NCI-H2029 (cell line): Measurements from ENCODE around the gene HRG.
"Not testable (repeated sequence)": the region's sequence is repeated elsewhere in the genome, so short reads cannot be mapped to it uniquely, and the experiment has no call there.

Experiments
- DNase-seq: peaks from one replicate; lab custom pipeline; 2025; lab: John Stamatoyannopoulos, UW

The HRG gene

DNA sequence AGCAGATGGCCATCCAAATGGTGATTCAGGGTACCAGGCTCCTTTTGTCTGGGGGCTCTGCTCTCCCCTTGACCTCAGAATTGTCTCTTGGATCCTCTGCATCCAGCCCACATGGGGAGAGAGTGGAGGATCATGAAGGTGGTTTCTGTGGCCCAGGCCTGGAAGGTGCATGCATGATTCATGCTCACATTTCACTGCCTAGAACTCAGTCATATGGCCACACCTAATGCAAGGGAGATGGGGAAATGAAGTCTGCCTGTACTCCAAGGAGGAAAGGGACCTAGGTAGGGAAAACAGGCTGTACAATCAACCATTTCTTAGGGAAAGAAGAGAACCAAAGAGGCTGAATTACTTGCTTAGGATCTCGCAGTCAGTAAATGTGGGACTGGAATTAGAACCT is 15.1 kb downstream of the HRG start:
- no peak for DNase-seq

DNA sequence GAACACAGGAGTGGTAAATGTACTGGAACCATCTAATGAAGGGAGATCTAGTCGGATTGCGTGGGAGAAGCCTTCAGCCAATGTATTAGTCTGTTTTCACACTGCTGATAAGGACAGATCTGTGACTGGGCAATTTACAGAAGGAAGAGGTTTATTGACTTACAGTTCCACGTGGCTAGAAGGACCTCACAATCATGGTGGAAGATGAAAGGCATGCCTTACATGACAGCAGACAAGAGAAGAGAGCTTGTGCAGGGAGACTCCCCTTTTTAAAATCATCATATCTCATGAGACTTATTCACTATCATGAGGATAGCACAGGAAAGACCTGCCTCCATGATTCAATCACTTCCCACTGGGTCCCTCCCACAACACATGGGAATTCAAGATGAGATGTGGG is 17.0 kb downstream of the HRG start:
- DNase-seq = no peak

DNA sequence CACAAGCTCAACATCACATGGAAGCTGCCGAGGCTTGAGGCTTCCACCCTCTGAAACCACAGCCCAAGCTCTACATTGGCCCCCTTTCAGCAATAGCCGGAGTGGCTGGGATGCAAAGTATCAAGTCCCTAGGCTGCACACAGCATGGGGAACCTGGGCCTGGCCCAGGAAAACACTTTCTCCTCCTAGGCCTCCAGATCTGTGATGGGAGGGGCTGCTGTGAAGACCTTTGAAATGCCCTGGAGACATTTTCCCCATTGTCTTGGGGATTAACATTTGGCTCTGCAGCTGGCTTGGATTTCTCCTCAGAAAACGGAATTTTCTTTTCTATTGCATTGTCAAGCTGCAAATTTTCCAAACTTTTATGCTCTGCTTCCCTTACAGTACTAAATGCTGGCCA is 18.2 kb downstream of the HRG start:
- no peak for DNase-seq

- DNase-seq = not testable (repeated sequence)
These were observed 20.7 kb downstream of the HRG start for GRCh38 chr3:186686475-186686874.

GRCh38 chr3:186687120-186687651 is 21.4 kb downstream of the HRG start:
- DNase-seq = no peak

- not testable (repeated sequence) for DNase-seq
These were observed 24.5 kb downstream of the HRG start for GRCh38 chr3:186690304-186690703.

DNA sequence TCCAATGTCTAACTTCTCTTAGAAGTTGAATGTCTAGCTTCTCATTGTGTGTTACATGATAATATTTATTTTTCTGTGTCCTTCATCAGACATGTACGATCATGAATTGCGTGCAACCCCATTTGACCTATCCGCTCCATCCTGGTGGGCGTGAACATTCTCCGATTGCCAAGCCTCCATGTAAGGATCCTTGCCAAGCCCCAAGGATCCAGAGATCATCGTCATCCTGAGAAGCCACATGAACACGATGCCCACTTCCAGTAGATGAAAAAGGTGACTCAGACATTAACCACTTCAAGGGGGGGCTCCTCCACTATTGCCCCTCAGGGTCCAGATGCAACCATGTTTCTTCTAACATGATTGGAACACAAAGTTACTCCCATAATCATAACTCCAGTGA is 25.9 kb downstream of the HRG start:
- no peak for DNase-seq

GRCh38 chr3:186693843-186694242 is 28.0 kb downstream of the HRG start:
- no peak for DNase-seq

DNA sequence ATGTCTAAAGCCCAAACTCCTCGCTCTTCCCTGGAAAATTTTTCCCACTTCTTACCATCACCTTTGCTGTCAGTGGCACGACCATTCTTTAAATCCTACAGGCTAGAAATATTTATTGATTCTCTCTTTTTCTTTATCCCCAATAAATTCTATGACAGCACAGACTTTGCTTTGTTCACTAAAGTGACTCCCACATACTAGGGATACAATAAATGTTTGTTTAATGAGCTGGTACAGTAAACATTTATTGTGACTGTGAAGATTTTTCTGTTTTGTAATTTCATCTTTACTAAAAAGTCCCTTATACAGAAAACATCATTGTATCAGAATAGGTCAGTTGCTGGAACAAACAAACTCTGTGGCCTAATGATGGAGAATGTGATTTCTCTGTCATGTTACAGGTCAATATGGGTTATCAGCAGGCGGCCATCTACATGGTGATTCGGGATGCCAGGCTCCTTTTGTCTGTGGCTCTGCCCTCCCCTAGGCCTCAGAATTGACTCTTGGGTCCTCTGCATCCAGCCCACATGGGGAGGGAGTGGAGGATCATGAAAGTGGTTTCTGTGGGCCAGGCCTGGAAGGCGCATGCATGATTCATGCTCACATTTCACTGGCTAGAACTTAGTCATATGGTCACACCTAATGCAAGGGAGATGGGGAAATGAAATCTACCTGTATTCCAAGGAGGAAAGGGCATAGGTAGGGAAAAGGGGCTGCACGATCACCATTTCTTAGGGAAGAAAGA is 28.6 kb downstream of the HRG start:
- DNase-seq = no peak

- no peak for DNase-seq
These were observed 30.7 kb downstream of the HRG start for GRCh38 chr3:186696522-186696921.

GRCh38 chr3:186697510-186697909 is 31.7 kb downstream of the HRG start:
- DNase-seq = no peak

DNA sequence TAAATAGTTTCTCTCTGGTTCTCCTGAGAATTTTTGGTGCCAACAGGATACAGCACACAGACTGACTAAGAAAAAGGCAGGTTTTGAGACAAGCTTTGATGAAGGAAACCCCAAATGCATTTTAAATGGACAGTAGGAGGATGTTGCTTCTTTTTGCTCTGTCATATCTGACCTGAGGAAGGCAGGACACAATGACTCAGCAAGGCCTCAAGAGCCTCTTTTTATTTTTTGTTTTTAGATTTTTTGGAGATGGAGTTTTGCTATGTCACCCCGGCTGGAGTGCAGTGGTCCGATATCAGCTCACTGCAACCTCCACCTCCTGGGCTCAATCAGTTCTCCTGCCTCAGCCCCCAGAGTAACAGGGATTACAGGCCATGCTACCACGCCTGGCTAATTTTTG is 34.5 kb downstream of the HRG start:
- no peak for DNase-seq

DNA sequence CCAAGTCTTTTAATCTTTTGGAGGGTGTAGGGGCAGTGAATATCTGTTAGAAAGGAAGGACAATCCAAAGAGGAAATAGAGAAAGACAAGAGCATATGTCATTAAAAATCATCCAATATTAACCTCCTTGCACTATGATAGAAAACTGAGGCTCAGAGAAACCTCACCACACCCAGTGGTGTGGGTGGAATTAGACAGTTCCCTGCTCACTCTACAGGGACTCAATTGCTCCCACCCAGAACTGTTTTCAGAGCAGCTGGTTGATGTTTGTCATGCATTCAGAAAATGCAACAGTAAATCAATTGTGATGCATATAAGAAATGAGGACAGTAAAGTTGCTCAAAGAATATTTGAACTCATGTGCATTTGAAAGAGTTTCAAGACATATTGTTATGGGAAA is 36.6 kb downstream of the HRG start:
- DNase-seq = not testable (repeated sequence)

- no peak for DNase-seq
These were observed 40.3 kb downstream of the HRG start for GRCh38 chr3:186705882-186706780.

DNA sequence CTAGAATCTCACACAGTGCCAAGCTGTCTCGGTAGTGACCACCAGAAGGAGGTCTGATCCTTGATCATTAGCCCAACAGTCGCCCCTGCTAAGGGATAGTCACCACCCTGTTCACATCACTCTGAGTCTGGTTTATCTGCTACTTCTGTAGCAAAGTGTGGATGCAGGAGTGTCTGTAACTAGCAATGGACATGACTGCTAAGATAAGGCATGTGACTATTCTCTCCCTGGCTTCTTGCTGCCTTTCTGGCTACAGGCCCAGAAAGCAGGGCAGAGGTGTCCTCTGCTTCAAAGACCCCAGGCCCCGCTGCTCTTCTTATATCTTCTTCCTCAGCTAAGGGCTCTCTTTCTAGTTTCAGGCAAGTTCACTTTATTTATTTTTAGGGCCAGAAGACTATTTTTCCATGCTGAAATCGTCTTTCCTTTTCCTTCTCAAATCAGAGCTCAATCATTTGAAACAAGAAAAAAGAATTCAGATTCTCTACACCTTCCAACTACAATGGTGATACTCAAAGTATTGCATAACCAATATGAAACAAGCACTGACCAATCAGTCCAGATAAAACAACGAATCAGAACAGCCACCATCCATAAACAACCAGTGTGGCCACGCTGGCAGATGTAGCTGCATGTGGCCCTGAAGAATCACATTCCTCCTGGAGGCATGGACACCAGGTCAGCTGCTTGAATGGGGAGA is 43.3 kb downstream of the HRG start:
- no peak for DNase-seq

DNA sequence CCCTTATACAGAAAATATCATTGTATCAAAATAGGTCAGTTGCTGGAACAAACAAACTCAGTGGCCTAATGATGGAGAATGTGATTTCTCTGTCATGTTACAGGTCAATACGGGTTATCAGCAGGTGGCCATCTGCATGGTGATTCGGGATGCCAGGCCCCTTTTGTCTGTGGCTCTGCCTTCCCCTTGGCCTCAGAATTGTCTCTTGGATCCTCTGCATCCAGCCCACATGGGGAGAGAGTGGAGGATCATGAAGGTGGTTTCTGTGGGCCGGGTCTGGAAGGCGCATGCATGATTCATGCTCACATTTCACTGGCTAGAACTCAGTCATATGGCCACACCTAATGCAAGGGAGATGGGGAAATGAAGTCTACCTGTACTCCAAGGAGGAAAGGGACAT is 44.9 kb downstream of the HRG start:
- not testable (repeated sequence) for DNase-seq

DNA sequence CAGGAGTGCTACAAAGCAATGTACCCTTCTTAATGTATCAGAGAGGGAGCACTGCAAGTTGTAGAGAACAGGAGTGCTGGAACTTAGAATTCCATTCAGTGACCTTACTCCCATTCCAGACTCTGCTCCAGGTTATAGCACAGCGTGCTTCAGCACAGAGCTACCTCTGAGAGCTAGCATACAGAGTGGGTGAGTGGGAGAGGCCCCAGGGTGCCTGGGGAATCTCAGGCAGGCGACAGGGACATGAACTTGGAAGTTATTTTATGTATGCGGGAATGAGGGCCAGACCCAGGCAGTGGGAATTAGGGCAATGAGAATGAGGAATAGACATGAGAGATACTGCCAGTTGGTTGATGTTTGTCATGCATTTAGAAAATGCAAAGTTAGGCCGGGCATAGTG is 47.7 kb downstream of the HRG start:
- DNase-seq = no peak

GRCh38 chr3:186717039-186717457 is 51.2 kb downstream of the HRG start, which contains the start of gene KNG1:
KNG1 (plus strand) TSS chr3:186717359; CDS start chr3:186717543, 184 bp downstream.
- no peak for DNase-seq

- no peak for DNase-seq
These were observed 54.3 kb downstream of the HRG start for GRCh38 chr3:186719945-186720739.

- no peak for DNase-seq
These were observed 56.6 kb downstream of the HRG start for GRCh38 chr3:186722457-186722856.

- DNase-seq = no peak
These were observed 59.1 kb downstream of the HRG start for GRCh38 chr3:186724911-186725310.
